ENCODE results near the gene RAPGEF5. TPM values are rescaled to one million over a fixed set of nuclear protein-coding genes. Genes with fewer than 3 reads are reported as not detected.

Gene RAPGEF5
- total RNA-seq, 4 donors from 2014 or later: 21.2 to 27.0 (median 24.1) TPM

DNA sequence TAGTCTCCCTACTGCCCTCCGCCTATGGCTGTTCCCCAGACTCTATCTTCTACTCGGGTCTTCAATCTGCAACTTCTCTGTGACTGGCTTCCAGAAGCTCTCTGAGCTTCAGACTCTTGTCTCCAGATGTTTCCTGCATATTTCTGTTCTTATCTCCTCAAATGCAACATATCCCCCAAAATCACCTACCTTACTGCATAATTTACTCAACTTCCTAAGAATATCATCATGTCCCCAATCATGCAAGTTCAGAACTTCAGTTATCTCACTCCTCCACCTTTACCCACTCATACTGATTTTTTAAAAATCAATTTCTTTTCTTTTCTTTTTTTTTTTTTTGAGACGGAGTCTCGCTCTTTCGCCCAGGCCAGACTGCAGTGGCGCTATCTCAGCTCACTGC, 68.8 kb downstream of the RAPGEF5 start:
- DNase-seq (ENCODE audit: extremely low spot score): no peak
- Histone ChIP-seq H3K36me3 (no peaks in the 10 kb centered on the region), H3K9me3 (no peaks in the 10 kb centered on the region), H3K4me3 (no peak overlapping the region), H3K27ac (replicated peaks in 1 of 4) (no peak overlapping the region), H3K27me3 (no peaks in the 10 kb centered on the region), H3K4me1 (no peaks in the 10 kb centered on the region)
- TF ChIP-seq EP300 (IDR thresholded peaks at IDR 0.05) (no peak), POLR2AphosphoS5 (IDR thresholded peaks at IDR 0.05) (no peak), POLR2A (IDR thresholded peaks at IDR 0.05; ENCODE audit: low read depth) (no peak)
- TF ChIP-seq, protein P1, sequence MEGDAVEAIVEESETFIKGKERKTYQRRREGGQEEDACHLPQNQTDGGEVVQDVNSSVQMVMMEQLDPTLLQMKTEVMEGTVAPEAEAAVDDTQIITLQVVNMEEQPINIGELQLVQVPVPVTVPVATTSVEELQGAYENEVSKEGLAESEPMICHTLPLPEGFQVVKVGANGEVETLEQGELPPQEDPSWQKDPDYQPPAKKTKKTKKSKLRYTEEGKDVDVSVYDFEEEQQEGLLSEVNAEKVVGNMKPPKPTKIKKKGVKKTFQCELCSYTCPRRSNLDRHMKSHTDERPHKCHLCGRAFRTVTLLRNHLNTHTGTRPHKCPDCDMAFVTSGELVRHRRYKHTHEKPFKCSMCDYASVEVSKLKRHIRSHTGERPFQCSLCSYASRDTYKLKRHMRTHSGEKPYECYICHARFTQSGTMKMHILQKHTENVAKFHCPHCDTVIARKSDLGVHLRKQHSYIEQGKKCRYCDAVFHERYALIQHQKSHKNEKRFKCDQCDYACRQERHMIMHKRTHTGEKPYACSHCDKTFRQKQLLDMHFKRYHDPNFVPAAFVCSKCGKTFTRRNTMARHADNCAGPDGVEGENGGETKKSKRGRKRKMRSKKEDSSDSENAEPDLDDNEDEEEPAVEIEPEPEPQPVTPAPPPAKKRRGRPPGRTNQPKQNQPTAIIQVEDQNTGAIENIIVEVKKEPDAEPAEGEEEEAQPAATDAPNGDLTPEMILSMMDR (IDR thresholded peaks at IDR 0.05): no peak
- WGBS: 85% methylated on average over 6 of the region's 6 CpGs
- intact Hi-C loops (cut with DNase I): no loop called here

DNA sequence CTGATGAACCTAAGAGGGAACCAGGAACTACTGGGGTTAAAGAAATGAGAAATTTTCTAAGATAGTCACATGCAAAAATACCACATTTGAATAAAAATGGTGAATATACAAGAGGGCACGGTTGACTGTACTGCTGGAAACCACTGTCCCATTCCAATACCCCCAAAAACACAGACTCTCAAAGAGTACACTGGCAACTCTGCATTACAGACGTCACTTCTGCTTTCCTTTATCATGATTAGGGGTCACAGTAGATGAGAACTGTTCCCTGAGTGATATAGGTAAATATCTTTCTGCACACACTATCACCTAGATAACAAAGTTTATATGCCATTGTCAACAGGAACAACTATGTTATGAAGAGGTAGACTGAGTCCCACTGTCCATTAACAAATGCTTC, 69.5 kb downstream of the RAPGEF5 start:
- H3K4me1 ChIP-seq: no peaks in the 10 kb centered on the region

DNA sequence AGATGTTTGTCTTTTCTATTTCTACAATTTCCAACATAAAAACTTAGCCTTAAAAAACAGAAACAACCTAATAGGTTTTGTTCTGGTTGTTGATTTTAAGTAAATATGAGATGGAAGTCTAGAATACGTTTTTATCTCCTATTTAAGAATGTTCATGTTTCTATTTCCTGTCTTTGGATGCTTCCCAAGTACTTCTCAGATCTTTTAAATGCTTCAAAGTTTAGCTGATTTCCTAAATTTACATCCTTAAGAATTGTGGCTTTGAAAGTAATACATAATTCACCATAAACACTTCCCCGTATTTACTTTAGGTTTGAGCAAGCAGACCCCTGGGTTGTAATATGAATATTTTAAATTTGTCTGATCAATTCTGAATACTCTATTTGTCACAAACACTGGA, 70.5 kb downstream of the RAPGEF5 start:
- no peak for DNase-seq (ENCODE audit: extremely low spot score)
- H3K27me3 ChIP-seq: no peaks in the 10 kb centered on the region
- WGBS: 61% methylated on average over 2 of the region's 2 CpGs
- no peaks in the 10 kb centered on the region for H3K4me1 ChIP-seq
- H3K4me3 ChIP-seq: no peak overlapping the region
- TF ChIP-seq POLR2A (IDR thresholded peaks at IDR 0.05; ENCODE audit: low read depth) (no peak), POLR2AphosphoS5 (IDR thresholded peaks at IDR 0.05) (no peak), EP300 (IDR thresholded peaks at IDR 0.05) (no peak)
- TF ChIP-seq, protein P1 (IDR thresholded peaks at IDR 0.05): no peak
- no peaks in the 10 kb centered on the region for H3K36me3 ChIP-seq
- intact Hi-C loops (cut with DNase I): no loop called here
- H3K27ac ChIP-seq (replicated peaks in 1 of 4): no peak overlapping the region
- no peaks in the 10 kb centered on the region for H3K9me3 ChIP-seq

More for the DNA sequence above, 69.5 kb downstream of the RAPGEF5 start:
- Histone ChIP-seq H3K36me3 (no peaks in the 10 kb centered on the region), H3K27ac (replicated peaks in 1 of 4) (no peak overlapping the region), H3K4me3 (no peak overlapping the region), H3K27me3 (no peaks in the 10 kb centered on the region), H3K9me3 (no peaks in the 10 kb centered on the region)
- intact Hi-C loops (cut with DNase I): no loop called here
- DNase-seq (ENCODE audit: extremely low spot score): no peak
- TF ChIP-seq POLR2A (IDR thresholded peaks at IDR 0.05; ENCODE audit: low read depth) (no peak), EP300 (IDR thresholded peaks at IDR 0.05) (no peak), POLR2AphosphoS5 (IDR thresholded peaks at IDR 0.05) (no peak)
- TF ChIP-seq, protein P1 (IDR thresholded peaks at IDR 0.05): no peak
- 74% methylated on average over 2 of the region's 2 CpGs for WGBS

DNA sequence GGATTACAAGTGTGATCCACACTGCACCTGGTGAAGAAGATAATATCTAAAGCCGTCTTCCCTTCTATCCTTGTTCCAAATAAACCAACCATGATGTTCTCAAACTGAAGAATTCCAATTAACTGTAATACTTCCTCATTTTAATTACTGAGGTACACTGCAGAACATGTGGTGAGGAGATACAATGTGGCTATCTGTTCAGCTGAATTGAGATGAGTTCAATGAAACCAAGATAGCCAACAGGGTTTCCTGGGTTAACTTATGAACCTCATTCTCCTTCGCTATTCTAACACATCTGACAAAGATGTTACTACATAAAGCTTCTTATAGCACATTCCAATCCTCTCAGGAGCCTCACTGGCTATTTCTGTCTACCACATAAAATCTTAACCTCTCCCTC, 75.5 kb downstream of the RAPGEF5 start:
- TF ChIP-seq, protein P1 (IDR thresholded peaks at IDR 0.05): no peak
- no peak for TF ChIP-seq POLR2A (IDR thresholded peaks at IDR 0.05; ENCODE audit: low read depth)
- TF ChIP-seq POLR2AphosphoS5 (IDR thresholded peaks at IDR 0.05): no peak
- TF ChIP-seq EP300 (IDR thresholded peaks at IDR 0.05): no peak
- Histone ChIP-seq H3K27me3 (no peaks in the 10 kb centered on the region), H3K4me1 (no peaks in the 10 kb centered on the region), H3K36me3 (no peaks in the 10 kb centered on the region), H3K27ac (replicated peaks in 1 of 4) (no peak overlapping the region), H3K9me3 (no peaks in the 10 kb centered on the region), H3K4me3 (no peak overlapping the region)
- intact Hi-C loops (cut with DNase I): no loop called here
- whole genome bisulfite sequencing: 85% methylated on average over 2 of the region's 2 CpGs
- no peak for DNase-seq (ENCODE audit: extremely low spot score)

DNA sequence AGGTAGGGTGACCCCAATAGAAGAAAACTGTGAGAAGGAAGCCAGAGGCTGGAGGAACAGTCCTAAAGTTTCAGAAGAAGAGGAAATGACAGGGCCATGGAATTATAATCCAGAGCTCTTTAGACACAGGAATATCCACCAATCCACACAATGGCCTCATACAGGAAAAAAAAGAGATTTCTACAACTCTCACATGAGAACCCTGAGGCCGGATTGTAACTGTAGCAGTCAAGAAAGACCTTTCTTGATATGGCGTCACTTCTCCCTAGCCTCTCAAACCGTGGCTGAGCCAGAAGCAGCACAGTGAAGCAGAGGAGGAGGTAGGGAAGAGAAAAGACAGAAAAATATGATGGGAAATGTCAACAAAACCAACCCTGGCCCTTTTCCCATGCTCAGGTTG, 76.9 kb downstream of the RAPGEF5 start:
- intact Hi-C loops (cut with DNase I): no loop called here
- no peaks in the 10 kb centered on the region for H3K4me1 ChIP-seq
- H3K27ac ChIP-seq (replicated peaks in 1 of 4): no peak overlapping the region
- TF ChIP-seq, protein P1 (IDR thresholded peaks at IDR 0.05): no peak
- no peak for TF ChIP-seq POLR2A (IDR thresholded peaks at IDR 0.05; ENCODE audit: low read depth)
- no peak for TF ChIP-seq EP300 (IDR thresholded peaks at IDR 0.05)
- TF ChIP-seq POLR2AphosphoS5 (IDR thresholded peaks at IDR 0.05): no peak
- no peaks in the 10 kb centered on the region for H3K27me3 ChIP-seq
- H3K9me3 ChIP-seq: no peaks in the 10 kb centered on the region
- no peaks in the 10 kb centered on the region for H3K36me3 ChIP-seq
- DNase-seq (ENCODE audit: extremely low spot score): no peak
- 78% methylated on average over 3 of the region's 3 CpGs for WGBS
- H3K4me3 ChIP-seq: no peak overlapping the region

Measured in esophagus muscularis mucosa (tissue), 4 donors.